Progenitor cell of endocrine pancreas (in vitro differentiated cells): ENCODE measurements around the gene PYGO2. TPM values are rescaled to one million over a fixed set of nuclear protein-coding genes. Genes with fewer than 3 reads are reported as not detected.
"Not testable (repeated sequence)": the region's sequence is repeated elsewhere in the genome, so short reads cannot be mapped to it uniquely, and the experiment has no call there.

Experiments used
- DNase-seq: peaks from one replicate; pipeline ENCODE4 v3.0.0; 2021; ENCODE audit warnings: low spot score; ENCODE audit not compliant: unreplicated experiment
- H3K27ac Mint-ChIP-seq: 2 replicates; pipeline ENCODE4 v1.8.0; 2021; ENCODE audit warnings: mild to moderate bottlenecking, moderate library complexity, mixed read lengths
- H3K27me3 Mint-ChIP-seq: 2 replicates; pipeline ENCODE4 v1.8.0; 2021; ENCODE audit warnings: mixed read lengths
- H3K36me3 Mint-ChIP-seq: 2 replicates; pipeline ENCODE4 v1.8.0; 2022; ENCODE audit warnings: mixed read lengths; ENCODE audit not compliant: insufficient read depth
- H3K4me1 Mint-ChIP-seq: 2 replicates; pipeline ENCODE4 v1.8.0; 2021; ENCODE audit warnings: low read depth, mixed read lengths
- H3K4me3 Mint-ChIP-seq: 2 replicates; pipeline ENCODE4 v1.8.0; 2021; ENCODE audit warnings: low read depth, mild to moderate bottlenecking, moderate library complexity, mixed read lengths
- H3K9me3 Mint-ChIP-seq: 2 replicates; pipeline ENCODE4 v1.8.0; 2021; ENCODE audit warnings: low read depth, mixed read lengths
- CTCF ChIP-seq: fragments of 200-600 bp; sonication (generic); IDR thresholded peaks from one replicate; pipeline ENCODE4 v1.5.0; 2021; ENCODE audit warnings: antibody characterized with exemption, mild to moderate bottlenecking; ENCODE audit not compliant: unreplicated experiment
- total RNA-seq: library from RNA; stranded (reverse); gene quantifications from 2 replicates; pipeline ENCODE4 v1.2.1, GENCODE V29; 2021

The PYGO2 gene
- total RNA-seq, 1 donor from 2014 or later = 52.7 TPM

- no peak overlapping the region for H3K27ac Mint-ChIP-seq
- TF ChIP-seq CTCF = no peak
- H3K4me3 Mint-ChIP-seq = no peak overlapping the region
- no peaks in the 10 kb centered on the region for H3K27me3 Mint-ChIP-seq
- peaks cover 6% of the 10 kb centered on the region for H3K4me1 Mint-ChIP-seq
- no peaks in the 10 kb centered on the region for H3K9me3 Mint-ChIP-seq
- peaks cover 10% of the 10 kb centered on the region for H3K36me3 Mint-ChIP-seq
- DNase-seq = no peak
These were observed 26.7 kb upstream of the PYGO2 start for GRCh38 chr1:154988058-154988954.

GRCh38 chr1:154987326-154987725 is 25.7 kb upstream of the PYGO2 start:
- Mint-ChIP-seq H3K27me3 (no peaks in the 10 kb centered on the region), H3K27ac (no peak overlapping the region), H3K4me1 (peaks cover 7% of the 10 kb centered on the region), H3K4me3 (no peak overlapping the region), H3K9me3 (no peaks in the 10 kb centered on the region), H3K36me3 (peaks cover 10% of the 10 kb centered on the region)
- TF ChIP-seq CTCF = no peak
- DNase-seq = no peak

GRCh38 chr1:154986736-154987135 is 25.2 kb upstream of the PYGO2 start:
- not testable (repeated sequence) for H3K4me3 Mint-ChIP-seq, DNase-seq, H3K27ac Mint-ChIP-seq, H3K4me1 Mint-ChIP-seq, H3K9me3 Mint-ChIP-seq, H3K36me3 Mint-ChIP-seq, H3K27me3 Mint-ChIP-seq

- Mint-ChIP-seq H3K27me3 (no peaks in the 10 kb centered on the region), H3K36me3 (peaks cover 13% of the 10 kb centered on the region), H3K9me3 (no peaks in the 10 kb centered on the region), H3K4me1 (peaks cover 10% of the 10 kb centered on the region), H3K27ac (no peak overlapping the region), H3K4me3 (no peak overlapping the region)
- DNase-seq = no peak
- TF ChIP-seq CTCF = no peak
These were observed 22.3 kb upstream of the PYGO2 start for GRCh38 chr1:154983776-154984466.

- H3K36me3 Mint-ChIP-seq = peaks cover 10% of the 10 kb centered on the region
- peak; percentile 91 for DNase-seq
- no peaks in the 10 kb centered on the region for H3K27me3 Mint-ChIP-seq
- peaks cover 10% of the 10 kb centered on the region for H3K4me1 Mint-ChIP-seq
- H3K4me3 Mint-ChIP-seq = no peak within 1 kb of the TSS
- no peak within 1 kb of the TSS for H3K27ac Mint-ChIP-seq
- H3K9me3 Mint-ChIP-seq = no peaks in the 10 kb centered on the region
- TF ChIP-seq CTCF = no peak
These were observed 21.5 kb upstream of the PYGO2 start, which contains the start of gene FLAD1 for GRCh38 chr1:154982897-154983648. FLAD1 (plus strand) TSS chr1:154983344; CDS start chr1:154983695, 351 bp downstream.
